Measurements from ENCODE around the gene EID2. TPM values are rescaled to one million over a fixed set of nuclear protein-coding genes. Genes with fewer than 3 reads are reported as not detected.

The EID2 gene
- total and polyA plus RNA-seq, 2 of the 13 experiments (the other 11 are each of a cell fraction or from before 2014, with no cell fraction given) = 3.7 to 14.1 TPM

- no peak for TF ChIP-seq ZNF407 (CRISPR knock-in tag; IDR thresholded peaks at IDR 0.05; ENCODE audit: not compliant biosample characterization)
- no peak for TF ChIP-seq ZNF607 (CRISPR knock-in tag; IDR thresholded peaks at IDR 0.05; ENCODE audit: borderline replicate concordance)
- TF ChIP-seq ZNF296 (CRISPR knock-in tag; conservative IDR thresholded peaks at IDR 0.05) = no peak
- TF ChIP-seq ZNF317 (CRISPR knock-in tag; IDR thresholded peaks at IDR 0.05) = no peak
- TF ChIP-seq ZZZ3 (CRISPR knock-in tag; IDR thresholded peaks at IDR 0.05; ENCODE audit: borderline replicate concordance) = no peak
- peak; percentile 50; the same call in 1 of the 2 replicates for TF ChIP-seq KDM5B (CRISPR knock-in tag; IDR thresholded peaks at IDR 0.05; ENCODE audit: borderline replicate concordance)
- TF ChIP-seq ZNF276 (CRISPR knock-in tag; IDR thresholded peaks at IDR 0.05; ENCODE audit: low read depth) = no peak; the same call in 1 of the 2 replicates
- no peak for TF ChIP-seq ZNF274 (CRISPR knock-in tag; IDR thresholded peaks at IDR 0.05)
- TF ChIP-seq ZNF326 (CRISPR knock-in tag; IDR thresholded peaks at IDR 0.05; ENCODE audit: borderline replicate concordance) = no peak
- 0 out of 3 replicates have a peak, but pooled peaks have one; percentile 43 for TF ChIP-seq MXI1 (IDR thresholded peaks at IDR 0.05; ENCODE audit: borderline replicate concordance, low read depth, low read length)
- no peak for TF ChIP-seq ZNF576 (CRISPR knock-in tag; IDR thresholded peaks at IDR 0.05)
- TF ChIP-seq SP140L (CRISPR knock-in tag; IDR thresholded peaks at IDR 0.05; ENCODE audit: borderline replicate concordance) = no peak
- no peak for TF ChIP-seq ZBTB7A (CRISPR knock-in tag; IDR thresholded peaks at IDR 0.05)
These were observed at the start of gene EID2 (continued) for GRCh38 chr19:39539518-39540332.

Data from HepG2 (cell line).